GM19455 (cell line): ENCODE data around the gene MFAP3.
"Not testable (repeated sequence)": the region's sequence is repeated elsewhere in the genome, so short reads cannot be mapped to it uniquely, and the experiment has no call there.

ENCODE experiments used
- ATAC-seq: cut with Tn5 transposase; IDR thresholded peaks from one replicate; pipeline ENCODE4 v1.9.1; 2021; ENCODE audit not compliant: unreplicated experiment

The MFAP3 gene

DNA sequence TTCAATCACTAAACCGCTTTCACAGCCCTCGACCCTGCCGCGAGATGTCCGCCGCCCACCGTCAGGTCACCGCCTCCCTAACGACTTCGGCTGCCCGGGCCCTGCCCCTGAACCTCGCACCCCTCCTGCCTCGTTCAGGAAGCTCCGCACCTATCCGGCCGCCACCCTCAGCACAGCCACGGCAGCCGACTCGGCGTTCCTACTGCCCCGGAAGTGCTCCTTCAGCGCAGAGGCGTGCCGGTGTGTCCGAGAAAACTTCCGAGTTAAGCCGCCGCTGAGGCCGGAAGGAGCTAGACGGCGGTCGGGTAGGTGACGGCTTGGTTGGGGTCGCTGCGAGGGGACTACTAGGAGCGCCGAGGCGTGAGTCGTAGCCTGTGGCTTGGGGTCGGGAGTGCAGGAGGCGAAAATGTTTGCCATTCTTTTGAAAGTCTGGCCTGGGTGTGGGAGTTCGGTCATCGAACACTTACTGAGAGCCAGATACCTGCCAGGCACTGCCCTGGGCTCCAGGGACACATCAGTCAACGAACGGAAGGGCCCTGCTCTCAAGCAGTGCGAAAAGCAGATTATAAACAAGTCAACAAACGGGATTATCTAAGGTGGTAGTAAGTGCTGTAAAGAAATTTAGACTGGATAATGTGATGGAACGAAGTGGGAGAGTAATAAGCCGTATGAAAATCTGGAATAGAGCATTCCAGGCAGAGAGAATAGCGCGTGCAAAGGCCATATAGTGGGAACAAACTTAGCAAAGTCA lies at the start of gene MFAP3, which contains the start of gene FAM114A2:
Gene MFAP3 (plus strand): TSS at position 261 of the 751 bp plus-strand sequence. CDS start 10,756 bp downstream, outside the sequence.
Gene FAM114A2 (minus strand): TSS at position 204 of the 751 bp plus-strand sequence. CDS start 3,957 bp downstream, outside the sequence.
- ATAC-seq, result peak; percentile 99

DNA sequence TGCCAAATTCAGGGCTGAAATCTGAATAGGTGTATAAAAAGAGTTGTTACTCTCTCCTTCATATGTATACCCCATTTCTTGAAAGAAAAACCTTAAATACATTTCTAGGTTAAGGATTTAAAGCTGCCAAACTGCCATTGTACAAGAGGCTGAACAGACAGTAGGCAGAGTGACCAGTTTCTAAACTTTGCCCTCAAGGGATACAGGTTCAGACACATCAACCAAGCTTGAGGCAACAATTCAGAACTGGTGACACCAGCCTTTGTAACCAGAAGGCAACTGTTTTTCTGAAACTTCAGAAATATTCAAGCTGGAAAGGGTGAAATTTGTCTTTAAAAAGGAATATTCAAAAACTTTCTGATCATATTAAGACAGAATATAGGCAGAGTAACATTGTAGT lies 47.6 kb upstream of the MFAP3 start:
- ATAC-seq, result no peak

DNA sequence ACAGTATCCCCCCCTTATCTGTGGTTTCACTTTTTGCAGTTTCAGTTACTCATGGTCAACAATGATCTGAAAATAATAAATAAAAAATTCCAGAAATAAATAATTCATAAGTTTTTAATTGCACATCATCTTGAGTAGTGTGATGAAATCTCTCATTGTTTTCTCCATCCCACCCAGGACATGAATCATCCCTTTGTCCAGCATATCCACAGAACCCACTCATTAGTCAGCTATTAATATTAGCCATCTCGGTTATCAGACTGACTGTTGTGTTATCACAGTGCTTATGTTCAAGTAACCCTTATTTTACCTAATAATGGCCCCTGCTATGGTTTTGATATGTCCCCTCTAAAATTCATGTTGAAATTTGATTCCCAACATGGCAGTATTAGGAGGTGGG lies 40.8 kb upstream of the MFAP3 start:
- ATAC-seq, result no peak

DNA sequence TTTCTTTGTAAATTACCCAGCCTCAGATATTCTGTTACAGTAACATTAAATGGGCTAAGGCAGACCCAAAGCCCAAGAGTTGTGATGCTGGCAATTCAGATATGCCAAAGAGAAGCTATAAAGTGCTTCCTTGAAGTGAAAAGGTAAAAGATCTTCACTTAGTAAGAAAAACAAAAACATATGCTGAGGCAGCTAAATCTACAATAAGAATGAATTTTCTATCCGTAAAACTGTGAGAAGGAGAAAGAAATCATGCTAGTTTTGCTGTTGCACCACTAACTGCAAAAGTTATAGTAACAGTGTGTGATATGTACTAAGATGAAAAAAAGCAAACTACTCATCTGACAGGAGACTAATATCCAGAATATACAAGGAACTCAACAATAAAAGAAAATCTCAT lies 40.0 kb upstream of the MFAP3 start:
- no peak for ATAC-seq

DNA sequence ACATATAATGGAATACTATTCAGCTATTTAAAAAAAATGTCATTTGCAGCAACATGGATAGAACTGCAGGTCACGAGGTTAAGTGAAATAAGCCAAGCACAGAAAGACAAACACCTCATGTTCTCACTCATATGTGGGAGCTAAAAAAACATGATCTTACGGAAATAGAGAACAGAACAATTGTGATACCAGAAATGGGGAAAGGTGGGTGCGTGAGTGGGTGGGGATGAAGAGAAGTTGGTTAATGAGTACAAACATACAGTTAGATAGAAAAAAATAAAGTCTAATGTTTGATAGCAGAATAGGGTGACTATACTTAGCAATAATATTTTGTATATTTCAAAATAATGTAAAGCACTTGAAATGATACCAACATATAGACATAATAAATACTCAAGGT lies 38.8 kb upstream of the MFAP3 start:
- no peak for ATAC-seq

DNA sequence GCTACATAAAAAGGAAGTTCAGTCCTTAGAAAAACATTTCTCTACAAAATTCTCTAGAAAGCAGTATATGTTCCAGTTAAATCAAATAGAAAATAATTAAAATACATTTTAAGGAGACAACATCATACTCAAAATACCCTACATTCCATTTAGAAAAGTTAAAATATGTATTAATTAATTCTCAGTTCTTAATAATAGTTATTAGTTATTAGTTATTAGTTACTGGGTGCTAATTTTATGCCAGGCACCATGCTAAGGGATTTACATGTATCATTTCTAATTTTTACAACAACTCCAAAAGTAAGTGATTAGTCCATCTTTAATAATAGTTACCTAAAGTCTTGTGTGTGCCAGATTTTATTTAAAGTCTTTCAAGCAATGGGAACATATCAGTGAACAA lies 38.1 kb upstream of the MFAP3 start:
- no peak for ATAC-seq

DNA sequence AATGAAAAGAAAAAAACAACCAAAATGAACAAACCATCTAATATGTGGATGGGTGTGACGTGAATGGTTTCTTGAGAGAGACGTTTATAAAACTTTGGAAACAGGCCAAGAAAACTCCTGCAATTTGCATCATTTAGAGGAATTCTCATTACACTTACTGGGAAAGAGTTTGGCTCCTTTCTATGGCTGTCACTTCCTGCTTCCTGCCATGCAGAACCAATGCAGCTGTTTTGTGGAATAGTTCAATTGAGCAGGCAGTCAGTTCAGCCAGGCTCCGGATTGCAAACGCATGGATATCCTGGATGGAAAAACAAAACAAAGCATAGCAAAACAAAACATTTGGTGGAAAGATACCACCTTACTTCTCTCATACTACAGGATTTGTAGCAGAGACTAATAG lies 36.7 kb upstream of the MFAP3 start:
- ATAC-seq, result no peak

DNA sequence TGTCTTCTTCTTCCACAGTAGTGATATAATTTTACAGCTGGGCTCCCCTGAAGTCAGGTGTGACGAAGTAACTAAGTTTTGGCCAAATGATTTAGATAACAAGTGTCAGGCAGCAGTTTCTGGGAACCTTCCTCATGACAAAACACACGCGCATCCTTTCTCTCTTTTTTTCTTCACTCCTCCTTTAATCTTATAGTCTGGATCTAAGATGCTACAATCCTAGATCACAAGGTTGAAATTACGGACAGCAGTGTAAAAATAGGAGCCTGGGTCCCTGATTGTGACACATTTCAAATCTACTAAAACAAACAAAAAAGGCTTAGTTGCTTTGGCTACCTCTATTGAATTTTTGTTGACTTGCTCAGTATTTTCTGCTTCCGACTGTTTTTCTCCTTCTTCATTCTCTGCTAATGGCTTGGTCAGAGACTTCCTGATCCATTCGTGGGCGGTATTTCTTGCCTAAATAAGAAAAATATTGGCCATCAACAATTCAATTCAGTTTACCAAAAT lies 36.2 kb upstream of the MFAP3 start:
- no peak for ATAC-seq

DNA sequence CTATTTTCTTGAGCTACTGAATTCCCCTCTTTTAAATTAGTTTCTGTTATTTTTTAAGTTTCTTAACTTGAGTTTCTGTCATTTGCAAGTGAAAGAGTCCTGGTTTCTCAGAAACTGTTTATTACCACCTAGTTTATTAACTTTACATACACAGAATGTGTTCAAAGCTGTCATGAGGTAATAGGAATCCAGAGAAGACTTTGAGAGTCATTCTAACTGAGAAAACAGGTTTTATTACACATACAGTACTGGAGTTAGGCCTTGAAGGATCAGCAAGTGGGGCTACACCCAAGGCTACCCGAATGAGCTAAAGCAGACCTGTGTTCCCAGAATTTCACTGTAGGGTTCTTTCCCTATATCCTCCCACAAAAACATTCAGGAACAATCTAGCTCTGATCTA lies 33.1 kb upstream of the MFAP3 start:
- ATAC-seq, result no peak

DNA sequence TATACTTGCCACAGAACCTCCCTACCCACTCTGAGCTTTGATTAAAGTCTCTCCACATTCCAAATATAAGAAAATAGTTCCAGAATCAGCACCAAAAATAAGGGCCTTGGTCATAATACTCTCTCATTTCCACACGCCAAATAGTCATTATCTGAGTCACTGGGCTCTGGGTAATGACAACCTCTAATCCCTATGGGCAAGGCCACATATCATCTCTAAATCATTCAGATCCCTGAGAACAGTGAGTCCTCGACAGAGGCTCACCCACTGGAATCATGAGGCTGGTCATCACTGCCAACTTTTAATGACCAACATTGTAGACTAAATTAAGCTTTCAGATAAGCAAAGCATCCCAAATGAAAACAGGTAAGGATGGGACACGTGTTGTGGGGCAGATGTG lies 28.1 kb upstream of the MFAP3 start:
- ATAC-seq, result no peak

DNA sequence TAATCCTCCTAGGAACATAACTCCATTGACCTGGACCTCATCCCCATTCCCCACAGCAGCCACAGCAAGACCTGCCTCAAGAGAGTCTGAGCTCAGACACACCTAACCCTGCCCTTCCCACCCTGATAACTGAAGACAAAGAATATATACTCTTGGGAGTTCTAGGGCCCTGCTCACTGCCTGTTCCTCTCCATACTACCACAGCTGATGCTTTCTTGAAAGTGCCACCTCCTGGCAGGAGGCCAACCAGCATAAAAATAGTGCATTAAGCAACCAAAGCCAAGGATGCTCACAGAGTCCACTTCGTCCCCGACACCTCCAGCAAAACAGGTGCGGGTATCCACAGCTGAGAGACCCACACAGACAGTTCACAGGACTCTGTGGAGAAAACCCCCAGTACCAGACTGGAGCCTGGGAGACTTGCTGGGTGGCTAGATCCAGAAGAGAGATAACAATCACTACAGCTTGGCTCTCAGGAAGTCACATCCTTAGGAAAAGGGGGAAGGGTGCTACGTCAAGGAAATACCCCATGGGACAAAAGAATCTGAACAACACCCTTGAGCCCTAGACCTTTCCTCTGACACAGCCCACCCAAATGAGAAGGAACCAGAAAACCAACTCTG lies 23.6 kb upstream of the MFAP3 start:
- ATAC-seq, result no peak

DNA sequence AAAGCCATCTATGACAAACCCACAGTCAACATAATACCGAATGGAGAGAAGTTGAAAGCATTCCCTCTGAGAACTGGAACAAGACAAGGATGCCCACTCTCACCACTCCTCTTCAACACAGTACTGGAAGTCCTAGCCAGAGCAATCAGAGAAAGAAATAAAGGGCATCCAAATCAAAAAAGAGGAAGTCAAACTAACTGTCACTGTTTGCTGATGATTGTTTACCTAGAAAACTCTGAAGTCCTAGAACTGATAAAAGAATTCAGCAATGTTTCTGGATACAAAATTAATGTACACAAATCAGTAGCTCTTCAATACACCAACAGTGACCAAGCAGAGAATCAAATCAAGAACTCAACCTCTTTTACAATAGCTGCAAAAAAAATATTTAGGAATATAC lies 19.8 kb upstream of the MFAP3 start:
- ATAC-seq, result not testable (repeated sequence)

DNA sequence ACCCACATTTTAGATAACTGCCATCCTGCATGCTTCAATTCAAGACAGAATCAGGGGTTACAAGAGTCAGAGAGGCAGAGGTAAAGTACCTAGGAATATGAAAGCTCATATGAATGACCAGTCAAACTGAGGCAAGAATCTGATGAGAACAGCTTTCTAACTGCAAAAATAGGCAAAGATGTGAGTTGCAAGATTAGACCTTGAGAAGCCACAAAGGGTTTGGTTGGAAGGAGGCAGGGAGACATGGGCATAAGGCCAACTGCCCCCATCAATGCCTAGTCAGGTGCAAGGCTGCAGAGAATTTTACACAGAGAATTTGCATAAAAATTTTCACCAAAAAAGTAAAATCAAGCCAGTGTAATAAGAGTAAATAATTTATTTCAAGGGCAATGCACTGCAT lies 12.8 kb upstream of the MFAP3 start:
- no peak for ATAC-seq

DNA sequence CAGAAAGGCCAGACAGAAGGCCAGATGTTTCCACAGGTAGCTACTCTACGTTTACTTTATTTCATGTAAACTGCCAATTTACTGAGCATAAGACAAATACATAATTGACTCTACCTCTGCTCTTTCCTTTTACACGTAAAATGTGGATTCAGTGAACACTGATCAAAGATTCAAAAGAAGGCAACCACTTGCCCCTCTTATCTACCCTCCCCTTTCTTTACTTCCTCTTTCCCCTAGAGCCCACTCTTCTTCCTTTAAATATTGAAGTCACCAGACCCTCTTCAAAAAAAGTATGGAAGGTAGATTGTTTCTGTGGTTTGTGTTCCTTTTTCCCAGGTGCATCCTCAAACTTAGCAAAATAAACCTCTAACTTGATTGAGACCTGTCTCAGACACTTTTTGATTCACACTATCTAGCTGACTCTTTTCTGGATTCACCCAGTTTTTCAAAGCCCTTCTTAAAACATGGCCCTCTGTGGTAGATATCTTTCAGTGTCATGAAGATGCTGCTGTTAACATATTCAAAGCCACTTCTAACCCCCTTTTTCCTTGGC lies 6.8 kb upstream of the MFAP3 start:
- no peak for ATAC-seq

DNA sequence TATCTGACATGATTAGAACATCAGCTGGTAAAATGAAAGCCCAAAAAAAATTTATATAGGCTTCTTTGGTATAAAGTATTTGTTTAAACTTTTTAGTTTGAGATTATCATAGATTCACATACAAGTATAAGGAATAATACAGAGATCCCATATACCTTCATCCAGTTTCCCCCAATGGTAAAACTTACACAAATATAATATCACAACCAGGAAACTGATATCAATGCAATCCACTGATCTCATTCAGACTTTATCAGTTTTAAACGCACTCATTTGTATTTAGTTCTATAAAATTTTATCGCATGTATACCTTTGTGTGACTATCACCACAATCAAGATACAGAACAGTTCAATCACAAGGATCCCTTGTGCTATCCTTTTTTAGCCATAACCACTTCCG lies 3.8 kb upstream of the MFAP3 start:
- no peak for ATAC-seq

DNA sequence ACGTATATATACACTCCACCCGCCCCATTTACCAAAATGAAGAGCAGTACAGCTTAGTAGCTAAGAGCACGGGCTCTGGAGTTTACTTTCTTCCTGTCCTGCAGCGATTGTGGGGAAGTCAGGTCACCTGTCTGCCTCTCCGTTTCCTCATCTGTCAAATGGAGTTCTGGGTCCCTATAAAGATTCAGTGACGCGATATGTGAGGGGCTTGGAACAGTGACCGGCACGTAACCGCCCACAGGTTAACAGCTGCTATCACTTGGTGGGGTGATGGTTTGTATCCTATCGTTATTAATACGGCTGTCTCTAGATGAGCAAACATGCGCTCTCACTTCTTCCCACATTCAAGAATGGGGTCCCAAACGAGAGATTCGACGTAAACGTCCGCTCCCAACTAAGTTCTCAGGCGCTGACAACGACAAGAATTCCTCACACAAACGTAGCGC lies 483 bp upstream of the MFAP3 start:
- peak; percentile 63 for ATAC-seq

DNA sequence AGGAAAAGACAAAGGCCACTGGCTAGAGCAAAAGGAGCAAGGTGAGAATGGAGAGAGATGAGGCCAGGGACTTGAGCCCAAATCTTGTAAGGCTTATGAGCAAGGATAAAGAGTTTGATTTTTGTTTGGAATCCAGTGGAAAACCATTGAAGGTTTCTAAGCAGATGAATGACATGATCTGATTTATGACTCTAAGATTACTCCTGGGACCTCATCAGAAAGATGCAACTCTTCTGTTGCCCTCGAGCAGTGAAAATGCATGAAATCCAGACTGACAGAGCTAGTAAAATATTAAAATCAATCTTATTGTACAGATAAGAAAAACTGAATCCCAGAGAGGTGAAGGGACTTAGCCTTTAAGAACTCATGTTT lies 677 bp downstream of the MFAP3 start:
- no peak for ATAC-seq

DNA sequence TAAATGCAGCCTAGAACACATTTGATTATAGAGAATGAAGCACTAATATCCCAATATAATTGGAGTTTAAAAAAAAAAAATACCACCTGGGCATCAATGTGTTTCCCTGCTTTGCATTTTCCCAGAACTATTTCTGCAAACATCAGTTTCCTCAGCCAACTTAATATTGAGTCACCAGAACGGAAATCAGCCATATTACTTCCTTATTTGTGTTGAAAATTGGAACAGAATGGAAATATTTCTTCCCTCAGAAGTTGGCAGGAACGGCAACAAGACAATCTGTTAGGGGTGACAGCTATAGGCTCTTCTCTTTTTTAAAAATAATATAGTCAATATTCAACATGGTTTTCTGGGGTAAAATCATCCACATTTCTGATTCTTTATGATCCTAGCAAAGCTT lies 4.0 kb downstream of the MFAP3 start:
- no peak for ATAC-seq

DNA sequence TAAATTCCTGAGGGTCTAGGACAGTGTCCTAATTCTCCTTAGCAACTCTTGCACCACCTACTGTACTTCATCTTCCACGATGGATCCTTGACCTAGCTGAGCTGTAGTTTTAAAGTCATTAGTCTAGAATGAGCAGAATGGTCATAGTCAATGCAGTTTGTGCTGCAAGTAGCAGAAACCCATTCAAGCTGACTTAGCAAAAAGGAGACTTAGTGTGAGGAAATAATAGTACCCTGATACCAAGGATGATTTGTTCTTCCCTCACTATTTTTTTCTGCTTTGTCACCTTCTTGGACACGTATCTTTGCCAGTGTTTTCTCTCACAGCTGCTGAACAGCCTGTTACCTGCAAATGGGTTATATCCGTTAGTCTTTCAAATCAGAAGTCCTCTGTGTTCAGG lies 5.3 kb downstream of the MFAP3 start:
- no peak for ATAC-seq

DNA sequence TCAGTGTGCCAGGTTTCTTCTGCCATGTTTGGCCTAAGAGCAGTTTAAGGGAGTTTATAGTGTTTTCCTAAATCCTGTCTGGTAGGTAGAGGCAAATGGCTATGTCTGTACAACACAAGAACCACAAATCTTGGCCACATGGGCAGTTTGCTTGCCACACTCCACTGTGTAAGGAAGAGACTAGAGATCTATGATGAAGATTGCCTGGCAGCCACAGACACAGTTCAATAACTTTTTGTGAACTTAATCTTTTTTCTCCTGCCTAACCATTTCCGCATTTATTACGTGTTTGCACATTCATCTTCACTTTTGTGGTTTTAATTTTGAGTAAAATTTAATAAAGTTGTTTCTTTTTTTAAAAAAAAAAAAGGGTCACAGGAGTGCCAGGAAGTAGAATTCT lies 5.8 kb downstream of the MFAP3 start:
- no peak for ATAC-seq

DNA sequence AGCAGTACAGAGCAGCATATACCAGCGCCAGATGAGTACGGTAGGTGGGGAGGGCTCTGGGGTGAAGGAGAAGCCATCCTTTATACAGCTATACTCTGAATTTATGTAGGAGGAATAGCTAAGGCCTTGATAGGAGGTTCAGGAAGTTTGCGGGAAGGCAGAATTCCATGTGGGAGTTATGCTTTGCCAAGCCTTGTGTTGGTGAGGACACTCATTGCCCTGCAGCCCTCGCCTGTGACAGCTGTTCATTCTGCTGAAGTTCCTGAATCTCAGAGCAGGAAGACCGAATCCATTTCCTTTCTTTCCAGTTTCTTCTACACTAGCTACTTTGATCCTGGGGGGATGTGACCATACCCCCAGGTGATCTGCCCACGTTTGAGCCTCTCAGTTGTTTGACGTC lies 7.7 kb downstream of the MFAP3 start:
- no peak for ATAC-seq

DNA sequence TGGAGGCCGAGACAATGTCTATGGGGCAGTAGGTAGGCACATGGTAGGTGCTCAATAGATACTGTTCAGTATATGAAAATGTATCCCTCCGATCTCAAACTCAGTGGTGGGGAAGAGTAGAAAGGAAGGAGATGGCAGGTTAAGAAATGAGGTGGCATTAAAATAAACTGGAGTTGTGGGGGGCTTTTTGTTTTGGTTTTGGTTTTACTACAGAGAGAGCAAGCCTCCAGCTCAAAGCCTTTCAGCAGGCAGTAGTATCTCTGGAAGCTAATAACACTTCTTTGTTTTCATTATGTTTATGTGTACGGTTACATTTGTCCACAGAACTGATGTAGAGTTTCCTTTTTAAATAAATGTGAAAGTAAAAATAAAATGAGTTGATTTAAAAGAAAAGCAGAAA lies 8.6 kb downstream of the MFAP3 start:
- no peak for ATAC-seq
